WTC11 (cell line): ENCODE measurements around the gene LPGAT1. TPM values are rescaled to one million over a fixed set of nuclear protein-coding genes. Genes with fewer than 3 reads are reported as not detected.

Experiments
- ATAC-seq: fragments of 200-7000 bp; cut with Tn5 transposase; 2 replicates; pipeline ENCODE4 v1.10.0; 2021; ENCODE audit warnings: mild to moderate bottlenecking, moderate library complexity
- CTCF ChIA-PET: fragments of 300-600 bp; sonication (Branson Sonifier 250); formaldehyde crosslinking; loops from one replicate; lab custom pipeline; 2021; ENCODE audit warnings: antibody characterized with exemption; lab: Charles Lee
- POLR2A ChIA-PET: fragments of 350-600 bp; sonication (Branson Sonifier 250); formaldehyde crosslinking; loops from one replicate; lab custom pipeline; 2021; ENCODE audit warnings: antibody characterized with exemption; lab: Charles Lee
- DNase-seq: peaks from one replicate; pipeline ENCODE4 v3.0.0; 2021; ENCODE audit warnings: low spot score
- H3K27ac Mint-ChIP-seq: 2 replicates; pipeline ENCODE4 v1.8.0; 2021; ENCODE audit warnings: mixed read lengths
- H3K27me3 Mint-ChIP-seq: 2 replicates; pipeline ENCODE4 v1.8.0; 2021; ENCODE audit warnings: low read depth, mild to moderate bottlenecking, moderate library complexity, mixed read lengths
- H3K36me3 Mint-ChIP-seq: 2 replicates; pipeline ENCODE4 v1.8.0; 2021; ENCODE audit warnings: mixed read lengths
- H3K4me1 Mint-ChIP-seq: 2 replicates; pipeline ENCODE4 v1.8.0; 2022; ENCODE audit warnings: mixed read lengths
- H3K4me3 Mint-ChIP-seq: 2 replicates; pipeline ENCODE4 v1.8.0; 2021; ENCODE audit warnings: mild to moderate bottlenecking, moderate library complexity, mixed read lengths
- H3K9me3 Mint-ChIP-seq: 2 replicates; pipeline ENCODE4 v1.8.0; 2021; ENCODE audit warnings: mixed read lengths
- AR ChIP-seq: fragments of 250-450 bp; sonication (Bioruptor Pico); IDR thresholded peaks from 2 replicates; pipeline ENCODE4 v1.9.0; 2021; ENCODE audit warnings: mild to moderate bottlenecking
- ATF1 ChIP-seq: sonication (generic); formaldehyde crosslinking; IDR thresholded peaks from 2 replicates; pipeline ENCODE4 v1.8.1; 2023; ENCODE audit warnings: mild to moderate bottlenecking, moderate library complexity, missing genetic modification reagents
- E2F1 ChIP-seq: sonication (generic); formaldehyde crosslinking; IDR thresholded peaks from 2 replicates; pipeline ENCODE4 v1.8.0; 2022; ENCODE audit warnings: mild to moderate bottlenecking, missing genetic modification reagents
- ETV6 ChIP-seq: sonication (generic); formaldehyde crosslinking; IDR thresholded peaks from 2 replicates; pipeline ENCODE4 v1.8.1; 2022; ENCODE audit warnings: mild to moderate bottlenecking, missing genetic modification reagents
- GTF2I ChIP-seq: fragments of 250-450 bp; sonication (Bioruptor Pico); conservative IDR thresholded peaks from 2 replicates; pipeline ENCODE4 v1.4.0; 2021; ENCODE audit warnings: mild to moderate bottlenecking
- HMGA2 ChIP-seq: fragments of 250-450 bp; sonication (Bioruptor Pico); IDR thresholded peaks from 2 replicates; pipeline ENCODE4 v1.4.0; 2021; ENCODE audit warnings: mild to moderate bottlenecking, moderate library complexity
- RELA ChIP-seq: sonication (generic); formaldehyde crosslinking; IDR thresholded peaks from 2 replicates; pipeline ENCODE4 v1.8.1; 2022; ENCODE audit warnings: missing genetic modification reagents, mild to moderate bottlenecking, borderline replicate concordance
- SP1 ChIP-seq: sonication (generic); formaldehyde crosslinking; conservative IDR thresholded peaks from 2 replicates; pipeline ENCODE4 v1.8.1; 2022; ENCODE audit warnings: missing genetic modification reagents
- TCF7 ChIP-seq: sonication (generic); formaldehyde crosslinking; IDR thresholded peaks from 2 replicates; pipeline ENCODE4 v1.8.0; 2022; ENCODE audit warnings: mild to moderate bottlenecking, low read depth, missing genetic modification reagents, moderate library complexity
- ZNF121 ChIP-seq: sonication (generic); formaldehyde crosslinking; IDR thresholded peaks from 2 replicates; pipeline ENCODE4 v1.8.0; 2023; ENCODE audit warnings: missing genetic modification reagents
- ZNF219 ChIP-seq: sonication (generic); formaldehyde crosslinking; IDR thresholded peaks from 2 replicates; pipeline ENCODE4 v1.8.0; 2023; ENCODE audit warnings: missing genetic modification reagents, mild to moderate bottlenecking, borderline replicate concordance
- ZNF416 ChIP-seq: fragments of 250-450 bp; sonication (Bioruptor Pico); IDR thresholded peaks from 2 replicates; pipeline ENCODE4 v1.9.0; 2021; ENCODE audit warnings: mild to moderate bottlenecking, inconsistent platforms
- ZNF423 ChIP-seq: fragments of 250-450 bp; sonication (Bioruptor Pico); IDR thresholded peaks from 2 replicates; pipeline ENCODE4 v2.1.2; 2022; ENCODE audit warnings: mild to moderate bottlenecking, moderate library complexity
- total RNA-seq: library from RNA; stranded (reverse); gene quantifications from 3 replicates; pipeline ENCODE4 v1.2.3, GENCODE V29; 2021
- TF ChIP-seq, protein P1 (sequence below): fragments of 250-450 bp; sonication (Bioruptor Pico); IDR thresholded peaks from 2 replicates; pipeline ENCODE4 v1.9.0; 2021; ENCODE audit warnings: mild to moderate bottlenecking, borderline replicate concordance
- TF ChIP-seq, protein P2 (sequence below): sonication (generic); formaldehyde crosslinking; IDR thresholded peaks from 2 replicates; pipeline ENCODE4 v1.8.0; 2022; ENCODE audit warnings: mild to moderate bottlenecking, missing genetic modification reagents
- TF ChIP-seq, protein P3 (sequence below): fragments of 250-450 bp; sonication (Bioruptor Pico); IDR thresholded peaks from 2 replicates; pipeline ENCODE4 v2.1.2; 2022; ENCODE audit warnings: mild to moderate bottlenecking, moderate library complexity

LPGAT1 gene
- total RNA-seq, 1 experiment from 2014 or later, result 15.1 TPM

DNA sequence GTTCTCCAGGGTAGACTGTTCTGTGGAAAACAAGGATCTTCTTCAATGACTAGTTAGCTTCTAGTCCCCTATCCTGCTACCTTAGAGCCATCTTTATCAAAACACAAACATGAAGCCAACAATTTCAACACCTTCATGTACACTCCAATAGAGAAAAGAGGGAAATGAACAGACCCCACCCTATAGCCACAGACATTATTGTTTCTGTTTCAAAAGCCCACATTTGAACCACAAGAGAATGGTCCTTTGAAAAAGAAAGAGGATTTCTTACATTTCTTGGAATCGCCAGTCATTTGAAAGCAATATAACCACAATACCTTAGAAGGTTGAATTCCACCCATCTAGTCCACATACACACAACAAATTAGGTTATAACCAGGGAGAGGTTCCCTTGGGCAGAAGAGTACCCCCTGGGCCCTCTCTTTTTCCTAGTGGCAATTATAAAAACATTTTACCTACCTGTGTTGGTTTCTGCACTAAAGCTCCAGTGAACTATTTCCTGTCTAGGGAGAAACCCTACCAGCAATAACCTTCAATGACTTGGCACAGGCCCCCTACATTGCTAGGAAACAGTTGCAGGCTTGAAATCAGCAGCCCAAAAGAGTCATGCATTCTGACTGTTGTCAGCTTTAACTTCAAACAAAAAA is 2.7 kb upstream of the LPGAT1 start:
- ChIA-PET POLR2A (no interaction called here), CTCF (no interaction called here)
- no peak overlapping the region for H3K4me3 Mint-ChIP-seq

DNA sequence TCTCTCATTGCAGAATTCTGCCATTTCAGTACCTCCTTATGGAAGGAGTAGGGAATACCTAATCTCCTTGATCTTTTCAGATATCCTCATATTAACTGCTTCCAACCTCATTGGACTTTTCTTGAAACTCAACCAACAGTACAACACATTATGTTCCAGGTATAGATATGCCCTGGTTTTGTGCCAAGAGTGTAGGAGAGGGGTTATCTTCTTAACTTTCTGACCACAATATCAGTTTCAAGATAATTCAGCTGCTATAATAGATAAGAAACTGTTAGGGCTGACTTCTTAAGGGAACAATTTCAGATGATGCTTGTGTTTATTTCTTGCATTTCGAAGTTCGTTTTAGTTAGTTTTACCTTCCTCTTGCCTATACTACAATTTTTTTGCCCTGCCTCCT is 2.1 kb upstream of the LPGAT1 start:
- Mint-ChIP-seq H3K4me3 (no peak overlapping the region), H3K27ac (no peak overlapping the region), H3K9me3 (no peaks in the 10 kb centered on the region), H3K27me3 (peaks cover 18% of the 10 kb centered on the region), H3K36me3 (no peaks in the 10 kb centered on the region), H3K4me1 (peaks cover 12% of the 10 kb centered on the region)
- POLR2A ChIA-PET, result no interaction called here
- no peak for DNase-seq
- ATAC-seq, result no peak
- CTCF ChIA-PET, result no interaction called here
- TF ChIP-seq RELA (CRISPR knock-in tag) (no peak), ZNF416 (no peak), ZNF219 (no peak), ZNF423 (CRISPR knock-in tag) (no peak)
- TF ChIP-seq, protein P1, sequence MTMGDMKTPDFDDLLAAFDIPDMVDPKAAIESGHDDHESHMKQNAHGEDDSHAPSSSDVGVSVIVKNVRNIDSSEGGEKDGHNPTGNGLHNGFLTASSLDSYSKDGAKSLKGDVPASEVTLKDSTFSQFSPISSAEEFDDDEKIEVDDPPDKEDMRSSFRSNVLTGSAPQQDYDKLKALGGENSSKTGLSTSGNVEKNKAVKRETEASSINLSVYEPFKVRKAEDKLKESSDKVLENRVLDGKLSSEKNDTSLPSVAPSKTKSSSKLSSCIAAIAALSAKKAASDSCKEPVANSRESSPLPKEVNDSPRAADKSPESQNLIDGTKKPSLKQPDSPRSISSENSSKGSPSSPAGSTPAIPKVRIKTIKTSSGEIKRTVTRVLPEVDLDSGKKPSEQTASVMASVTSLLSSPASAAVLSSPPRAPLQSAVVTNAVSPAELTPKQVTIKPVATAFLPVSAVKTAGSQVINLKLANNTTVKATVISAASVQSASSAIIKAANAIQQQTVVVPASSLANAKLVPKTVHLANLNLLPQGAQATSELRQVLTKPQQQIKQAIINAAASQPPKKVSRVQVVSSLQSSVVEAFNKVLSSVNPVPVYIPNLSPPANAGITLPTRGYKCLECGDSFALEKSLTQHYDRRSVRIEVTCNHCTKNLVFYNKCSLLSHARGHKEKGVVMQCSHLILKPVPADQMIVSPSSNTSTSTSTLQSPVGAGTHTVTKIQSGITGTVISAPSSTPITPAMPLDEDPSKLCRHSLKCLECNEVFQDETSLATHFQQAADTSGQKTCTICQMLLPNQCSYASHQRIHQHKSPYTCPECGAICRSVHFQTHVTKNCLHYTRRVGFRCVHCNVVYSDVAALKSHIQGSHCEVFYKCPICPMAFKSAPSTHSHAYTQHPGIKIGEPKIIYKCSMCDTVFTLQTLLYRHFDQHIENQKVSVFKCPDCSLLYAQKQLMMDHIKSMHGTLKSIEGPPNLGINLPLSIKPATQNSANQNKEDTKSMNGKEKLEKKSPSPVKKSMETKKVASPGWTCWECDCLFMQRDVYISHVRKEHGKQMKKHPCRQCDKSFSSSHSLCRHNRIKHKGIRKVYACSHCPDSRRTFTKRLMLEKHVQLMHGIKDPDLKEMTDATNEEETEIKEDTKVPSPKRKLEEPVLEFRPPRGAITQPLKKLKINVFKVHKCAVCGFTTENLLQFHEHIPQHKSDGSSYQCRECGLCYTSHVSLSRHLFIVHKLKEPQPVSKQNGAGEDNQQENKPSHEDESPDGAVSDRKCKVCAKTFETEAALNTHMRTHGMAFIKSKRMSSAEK (CRISPR knock-in tag), result no peak
- TF ChIP-seq, protein P2, sequence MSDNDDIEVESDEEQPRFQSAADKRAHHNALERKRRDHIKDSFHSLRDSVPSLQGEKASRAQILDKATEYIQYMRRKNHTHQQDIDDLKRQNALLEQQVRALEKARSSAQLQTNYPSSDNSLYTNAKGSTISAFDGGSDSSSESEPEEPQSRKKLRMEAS (CRISPR knock-in tag), result no peak

More for the DNA sequence above, 2.7 kb upstream of the LPGAT1 start:
- Mint-ChIP-seq H3K27me3 (peaks cover 18% of the 10 kb centered on the region), H3K36me3 (no peaks in the 10 kb centered on the region), H3K4me1 (peaks cover 12% of the 10 kb centered on the region), H3K9me3 (no peaks in the 10 kb centered on the region), H3K27ac (no peak overlapping the region)
- ATAC-seq (no peak), DNase-seq (no peak)
- TF ChIP-seq AR (CRISPR knock-in tag), result no peak
- no peak for TF ChIP-seq ETV6 (CRISPR knock-in tag)
- TF ChIP-seq, protein P3, sequence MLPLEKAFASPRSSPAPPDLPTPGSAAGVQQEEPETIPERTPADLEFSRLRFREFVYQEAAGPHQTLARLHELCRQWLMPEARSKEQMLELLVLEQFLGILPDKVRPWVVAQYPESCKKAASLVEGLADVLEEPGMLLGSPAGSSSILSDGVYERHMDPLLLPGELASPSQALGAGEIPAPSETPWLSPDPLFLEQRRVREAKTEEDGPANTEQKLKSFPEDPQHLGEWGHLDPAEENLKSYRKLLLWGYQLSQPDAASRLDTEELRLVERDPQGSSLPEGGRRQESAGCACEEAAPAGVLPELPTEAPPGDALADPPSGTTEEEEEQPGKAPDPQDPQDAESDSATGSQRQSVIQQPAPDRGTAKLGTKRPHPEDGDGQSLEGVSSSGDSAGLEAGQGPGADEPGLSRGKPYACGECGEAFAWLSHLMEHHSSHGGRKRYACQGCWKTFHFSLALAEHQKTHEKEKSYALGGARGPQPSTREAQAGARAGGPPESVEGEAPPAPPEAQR (CRISPR knock-in tag), result no peak
- TF ChIP-seq ATF1 (CRISPR knock-in tag), result no peak
- TF ChIP-seq ZNF121 (CRISPR knock-in tag), result no peak
- no peak for TF ChIP-seq GTF2I (CRISPR knock-in tag)
- TF ChIP-seq SP1 (CRISPR knock-in tag), result no peak
- no peak for TF ChIP-seq TCF7 (CRISPR knock-in tag)
- TF ChIP-seq HMGA2 (CRISPR knock-in tag), result no peak
- TF ChIP-seq, protein P1 (CRISPR knock-in tag), result no peak
- no peak for TF ChIP-seq E2F1 (CRISPR knock-in tag)
